Lower leg skin (tissue), 4 donors: Measurements from ENCODE around the gene SLC6A1. TPM values are rescaled to one million over a fixed set of nuclear protein-coding genes. Genes with fewer than 3 reads are reported as not detected.

ENCODE experiments used
- DNase-seq, 2 donors: peaks; one replicate each; pipeline ENCODE4 v3.0.0-alpha.2; 2019; ENCODE audit warnings: low spot score in 2 of 2
- H3K4me3 ChIP-seq: fragments of 200-600 bp; sonication (generic); 2 replicates; pipeline ENCODE4 v1.5.1; 2017; ENCODE audit warnings: mild to moderate bottlenecking, low read depth; ENCODE audit not compliant: poor library complexity, severe bottlenecking
- POLR2A ChIP-seq, 2 donors: fragments of 450-650 bp; IDR thresholded peaks; one replicate each; pipeline ENCODE4 v1.6.1; 2016 to 2017; ENCODE audit warnings: antibody characterized with exemption in 2 of 2, mild to moderate bottlenecking in 1 of 2, moderate library complexity in 1 of 2
- whole genome bisulfite sequencing, 2 donors: methylation state at CpG; one replicate each; pipeline ENCODE4 v1.1.5; 2018; 5-methylcytosine and 5-hydroxymethylcytosine counted together
- intact Hi-C: fragments of 100-400 bp; cut with DNase I; formaldehyde crosslinking; loops from one replicate; pipeline ENCODE4 v1.15.0; 2023; ENCODE audit warnings: low total_unique reads
- total RNA-seq, 4 donors: library from RNA; depleted of rRNA; stranded (reverse); fragments of >200 nt; gene quantifications; one replicate each; pipeline ENCODE4 v1.1.0, GENCODE V29; 2016
- TF ChIP-seq, protein P1 (sequence below), 3 donors: fragments of 450-650 bp; IDR thresholded peaks; one replicate each; pipeline ENCODE4 v1.5.1; 2016; ENCODE audit warnings: antibody characterized with exemption in 3 of 3, mild to moderate bottlenecking in 3 of 3, moderate library complexity in 2 of 3

Gene SLC6A1
- total RNA-seq, 4 donors from 2014 or later, result 0.10 to 2.3 (median 1.1) TPM; not detected in 1

GRCh38 chr3:10962481-10963036, 30.0 kb upstream of the SLC6A1 start:
- TF ChIP-seq, protein P1, sequence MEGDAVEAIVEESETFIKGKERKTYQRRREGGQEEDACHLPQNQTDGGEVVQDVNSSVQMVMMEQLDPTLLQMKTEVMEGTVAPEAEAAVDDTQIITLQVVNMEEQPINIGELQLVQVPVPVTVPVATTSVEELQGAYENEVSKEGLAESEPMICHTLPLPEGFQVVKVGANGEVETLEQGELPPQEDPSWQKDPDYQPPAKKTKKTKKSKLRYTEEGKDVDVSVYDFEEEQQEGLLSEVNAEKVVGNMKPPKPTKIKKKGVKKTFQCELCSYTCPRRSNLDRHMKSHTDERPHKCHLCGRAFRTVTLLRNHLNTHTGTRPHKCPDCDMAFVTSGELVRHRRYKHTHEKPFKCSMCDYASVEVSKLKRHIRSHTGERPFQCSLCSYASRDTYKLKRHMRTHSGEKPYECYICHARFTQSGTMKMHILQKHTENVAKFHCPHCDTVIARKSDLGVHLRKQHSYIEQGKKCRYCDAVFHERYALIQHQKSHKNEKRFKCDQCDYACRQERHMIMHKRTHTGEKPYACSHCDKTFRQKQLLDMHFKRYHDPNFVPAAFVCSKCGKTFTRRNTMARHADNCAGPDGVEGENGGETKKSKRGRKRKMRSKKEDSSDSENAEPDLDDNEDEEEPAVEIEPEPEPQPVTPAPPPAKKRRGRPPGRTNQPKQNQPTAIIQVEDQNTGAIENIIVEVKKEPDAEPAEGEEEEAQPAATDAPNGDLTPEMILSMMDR (IDR thresholded peaks at IDR 0.05), result no peak
- no peak for TF ChIP-seq POLR2A (IDR thresholded peaks at IDR 0.05)
- intact Hi-C loops, result loop anchor here (5.0 kb wide), 1 partner anchor 670 kb away; the partner anchor contains the start of gene GHRL
- no peak overlapping the region for H3K4me3 ChIP-seq
- 49 to 53% methylated on average over 5 of the region's 5 CpGs for WGBS, 2 donors
- no peak for DNase-seq

DNA sequence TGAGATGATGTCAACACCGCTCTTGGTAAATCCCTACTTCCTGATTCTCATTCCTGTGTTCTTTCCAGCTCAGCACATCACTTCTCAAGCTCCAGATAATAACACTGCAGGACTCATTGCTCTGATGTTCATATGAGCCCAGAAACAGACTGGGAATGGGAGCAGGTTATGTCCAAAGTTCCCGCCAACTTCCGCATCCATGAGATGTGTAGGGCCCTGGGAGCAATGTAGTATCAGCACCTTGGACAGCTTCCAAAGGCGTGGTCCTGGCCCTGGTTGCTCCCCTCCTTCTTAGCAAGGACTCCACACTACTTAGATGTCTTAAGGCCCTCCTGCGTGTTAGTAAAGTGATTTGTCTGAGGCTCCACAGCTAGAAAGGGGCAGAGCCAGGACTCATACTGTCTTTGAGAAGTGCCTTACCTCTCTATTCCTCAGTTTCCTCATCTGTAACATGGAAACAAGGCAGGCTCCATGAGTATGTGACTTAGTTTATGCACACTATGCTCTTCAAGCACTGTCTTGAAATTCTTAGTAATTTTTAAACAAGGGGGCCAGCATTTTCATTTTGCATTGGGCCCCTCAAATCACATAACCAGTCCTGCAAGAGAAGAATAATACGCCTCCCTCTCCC, 27.9 kb upstream of the SLC6A1 start:
- intact Hi-C loops, result loop anchor here (5.0 kb wide), 1 partner anchor 672 kb away; the partner anchor contains the start of gene GHRL
- 58 to 60% methylated on average over 6 of the region's 6 CpGs for WGBS, 2 donors
- H3K4me3 ChIP-seq, result no peak overlapping the region
- TF ChIP-seq POLR2A (IDR thresholded peaks at IDR 0.05), result no peak
- TF ChIP-seq, protein P1 (IDR thresholded peaks at IDR 0.05), result no peak
- no peak for DNase-seq

- no peak for DNase-seq
- 40 to 41% methylated on average over 4 of the region's 4 CpGs for WGBS, 2 donors
- no peak for TF ChIP-seq POLR2A (IDR thresholded peaks at IDR 0.05)
- TF ChIP-seq, protein P1 (IDR thresholded peaks at IDR 0.05), result no peak
- intact Hi-C loops, result no loop called here
- no peak overlapping the region for H3K4me3 ChIP-seq
These were observed 24.1 kb upstream of the SLC6A1 start for GRCh38 chr3:10968401-10968800.

DNA sequence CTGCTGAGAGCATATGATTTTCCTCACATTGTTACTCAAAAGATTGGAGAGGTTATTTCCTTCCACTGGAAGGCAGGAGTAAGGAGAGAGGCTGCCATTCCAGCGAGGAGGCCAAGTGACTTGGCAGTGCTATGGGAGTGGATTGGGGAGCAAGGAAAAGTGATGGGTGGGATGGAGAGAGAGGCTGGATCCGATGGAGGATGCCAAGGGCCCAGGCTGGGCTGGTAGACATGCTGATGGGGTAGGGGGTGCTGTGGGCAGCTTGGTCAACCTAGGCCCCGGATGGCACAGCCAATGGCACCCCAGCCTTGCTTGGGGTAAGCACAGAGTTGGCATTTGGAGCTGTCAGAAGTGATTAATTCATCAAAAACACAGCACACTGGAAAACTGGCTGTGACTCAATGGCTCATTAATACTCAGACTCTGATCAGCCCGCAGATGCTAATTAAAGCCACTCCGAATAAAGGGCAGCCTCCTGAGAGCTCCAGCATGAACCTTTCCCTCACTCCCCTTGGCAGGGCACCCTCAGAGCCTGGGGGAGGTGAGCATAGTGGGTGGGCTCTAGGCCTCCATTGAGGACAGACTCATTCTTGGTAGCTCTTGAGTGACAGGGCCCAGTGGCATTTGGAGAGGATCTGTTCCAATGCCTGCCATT, 22.1 kb upstream of the SLC6A1 start:
- DNase-seq, result no peak
- TF ChIP-seq, protein P1 (IDR thresholded peaks at IDR 0.05), result no peak
- TF ChIP-seq POLR2A (IDR thresholded peaks at IDR 0.05), result no peak
- H3K4me3 ChIP-seq, result no peak overlapping the region
- 65 to 72% methylated on average over 5 of the region's 5 CpGs for WGBS, 2 donors
- intact Hi-C loops, result no loop called here

GRCh38 chr3:10972072-10972782, 20.3 kb upstream of the SLC6A1 start:
- intact Hi-C loops, result no loop called here
- TF ChIP-seq POLR2A (IDR thresholded peaks at IDR 0.05), result no peak
- TF ChIP-seq, protein P1 (IDR thresholded peaks at IDR 0.05), result no peak
- WGBS, 2 donors, result 43 to 44% methylated on average over 10 of the region's 10 CpGs
- DNase-seq, result no peak
- H3K4me3 ChIP-seq, result no peak overlapping the region
